ENCODE data around the gene SHROOM1.
A peak's percentile ranks its signal among the peaks of the same experiment; 100 is the strongest.

Gene SHROOM1, protein sequence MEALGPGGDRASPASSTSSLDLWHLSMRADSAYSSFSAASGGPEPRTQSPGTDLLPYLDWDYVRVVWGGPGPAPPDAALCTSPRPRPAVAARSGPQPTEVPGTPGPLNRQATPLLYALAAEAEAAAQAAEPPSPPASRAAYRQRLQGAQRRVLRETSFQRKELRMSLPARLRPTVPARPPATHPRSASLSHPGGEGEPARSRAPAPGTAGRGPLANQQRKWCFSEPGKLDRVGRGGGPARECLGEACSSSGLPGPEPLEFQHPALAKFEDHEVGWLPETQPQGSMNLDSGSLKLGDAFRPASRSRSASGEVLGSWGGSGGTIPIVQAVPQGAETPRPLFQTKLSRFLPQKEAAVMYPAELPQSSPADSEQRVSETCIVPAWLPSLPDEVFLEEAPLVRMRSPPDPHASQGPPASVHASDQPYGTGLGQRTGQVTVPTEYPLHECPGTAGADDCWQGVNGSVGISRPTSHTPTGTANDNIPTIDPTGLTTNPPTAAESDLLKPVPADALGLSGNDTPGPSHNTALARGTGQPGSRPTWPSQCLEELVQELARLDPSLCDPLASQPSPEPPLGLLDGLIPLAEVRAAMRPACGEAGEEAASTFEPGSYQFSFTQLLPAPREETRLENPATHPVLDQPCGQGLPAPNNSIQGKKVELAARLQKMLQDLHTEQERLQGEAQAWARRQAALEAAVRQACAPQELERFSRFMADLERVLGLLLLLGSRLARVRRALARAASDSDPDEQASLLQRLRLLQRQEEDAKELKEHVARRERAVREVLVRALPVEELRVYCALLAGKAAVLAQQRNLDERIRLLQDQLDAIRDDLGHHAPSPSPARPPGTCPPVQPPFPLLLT

DNA sequence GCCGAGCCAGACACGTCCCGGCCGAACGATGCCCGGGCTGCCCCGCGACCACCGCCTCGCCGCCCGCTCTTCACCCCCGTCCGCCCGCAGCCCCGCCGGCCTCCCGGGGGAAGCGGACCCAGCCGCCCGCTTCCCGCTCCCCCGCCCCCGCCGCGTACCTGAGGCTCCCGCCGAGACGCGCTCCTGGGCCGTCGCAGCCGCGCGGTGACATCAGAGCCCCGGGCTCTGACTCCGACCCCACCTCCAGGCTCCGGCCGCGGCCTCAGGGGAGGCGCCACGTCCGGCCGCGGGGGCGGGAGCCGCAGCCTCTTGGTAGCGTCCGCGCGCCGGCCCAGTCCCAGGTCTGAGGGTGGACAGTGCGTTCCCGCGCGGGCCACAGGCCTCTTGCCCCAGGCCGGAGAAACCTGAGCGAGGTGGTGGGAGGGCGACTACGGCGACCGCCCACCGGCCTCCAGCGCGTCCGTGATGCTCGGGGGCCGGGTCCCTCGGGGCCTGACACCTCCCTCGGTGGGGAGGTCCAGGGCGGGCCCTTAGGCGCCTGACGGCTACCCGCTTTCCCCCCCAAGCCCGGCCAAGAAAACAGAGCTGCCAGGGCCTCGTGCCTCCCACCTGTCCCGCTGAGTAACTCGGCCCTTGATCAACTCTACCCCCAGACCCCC, at the start of gene SHROOM1:
SHROOM1 (minus strand) TSS at position 212 of the 659 bp plus-strand sequence. CDS start 4,507 bp downstream, outside the sequence.
- DNase-seq (ENCODE audit: low spot score in 2 of 2) (no peak), ATAC-seq (peak; percentile 63)
- no peaks in the 10 kb centered on the region for H3K36me3 Mint-ChIP-seq
- H3K4me3 Mint-ChIP-seq: peak within 1 kb of the TSS; percentile 77
- peak within 1 kb of the TSS; percentile 72 for H3K27ac Mint-ChIP-seq
- peaks cover 17% of the 10 kb centered on the region for H3K4me1 Mint-ChIP-seq
- no peaks in the 10 kb centered on the region for H3K9me3 Mint-ChIP-seq

DNA sequence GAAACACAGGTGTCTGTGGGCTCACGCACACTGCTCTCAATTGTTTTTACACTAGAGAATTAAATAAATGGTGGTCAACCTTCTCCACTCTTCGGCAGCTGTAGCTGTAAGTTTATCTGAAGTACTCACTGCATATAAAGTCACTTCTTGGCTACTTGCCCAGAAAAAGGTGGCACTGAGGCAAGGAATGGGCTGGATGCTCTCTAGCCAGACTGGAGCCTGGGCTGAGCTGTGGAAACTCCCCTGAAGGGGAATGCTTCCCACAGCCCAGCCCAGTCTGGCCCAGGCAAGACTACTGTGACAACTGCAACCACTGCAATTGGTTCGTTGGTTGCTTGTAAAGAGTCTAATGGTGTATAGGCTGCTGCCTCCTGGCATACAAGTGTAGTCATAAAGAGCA, 47.5 kb upstream of the SHROOM1 start:
- Mint-ChIP-seq H3K27ac (peak overlapping the region; percentile 18), H3K4me3 (no peak overlapping the region)

DNA sequence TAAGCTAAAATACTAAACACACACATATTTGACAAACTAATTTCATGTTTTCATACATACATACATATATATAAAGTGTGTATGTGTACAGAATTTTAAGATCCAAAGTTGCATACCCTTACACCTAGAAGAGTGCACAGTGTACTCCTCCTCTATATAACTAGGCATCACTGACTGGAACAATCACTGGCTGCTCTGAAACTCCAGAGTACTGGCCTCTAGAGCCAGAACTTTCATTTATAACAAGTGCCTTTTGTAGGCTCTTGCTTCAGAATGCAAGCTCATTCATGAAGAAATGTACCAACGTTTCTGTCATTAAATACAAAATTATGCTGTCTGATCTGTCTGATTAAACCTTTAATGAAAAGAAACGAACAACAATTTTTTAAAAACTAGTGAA, 47.0 kb upstream of the SHROOM1 start:
- Mint-ChIP-seq H3K27ac (no peak overlapping the region), H3K4me1 (no peaks in the 10 kb centered on the region), H3K36me3 (peaks cover 67% of the 10 kb centered on the region), H3K9me3 (no peaks in the 10 kb centered on the region), H3K4me3 (no peak overlapping the region)
- ATAC-seq (no peak), DNase-seq (ENCODE audit: low spot score in 2 of 2) (no peak)

More for the DNA sequence above, 47.5 kb upstream of the SHROOM1 start:
- Mint-ChIP-seq H3K36me3 (peaks cover 67% of the 10 kb centered on the region), H3K9me3 (no peaks in the 10 kb centered on the region), H3K4me1 (no peaks in the 10 kb centered on the region)
- ATAC-seq (no peak), DNase-seq (ENCODE audit: low spot score in 2 of 2) (no peak)

DNA sequence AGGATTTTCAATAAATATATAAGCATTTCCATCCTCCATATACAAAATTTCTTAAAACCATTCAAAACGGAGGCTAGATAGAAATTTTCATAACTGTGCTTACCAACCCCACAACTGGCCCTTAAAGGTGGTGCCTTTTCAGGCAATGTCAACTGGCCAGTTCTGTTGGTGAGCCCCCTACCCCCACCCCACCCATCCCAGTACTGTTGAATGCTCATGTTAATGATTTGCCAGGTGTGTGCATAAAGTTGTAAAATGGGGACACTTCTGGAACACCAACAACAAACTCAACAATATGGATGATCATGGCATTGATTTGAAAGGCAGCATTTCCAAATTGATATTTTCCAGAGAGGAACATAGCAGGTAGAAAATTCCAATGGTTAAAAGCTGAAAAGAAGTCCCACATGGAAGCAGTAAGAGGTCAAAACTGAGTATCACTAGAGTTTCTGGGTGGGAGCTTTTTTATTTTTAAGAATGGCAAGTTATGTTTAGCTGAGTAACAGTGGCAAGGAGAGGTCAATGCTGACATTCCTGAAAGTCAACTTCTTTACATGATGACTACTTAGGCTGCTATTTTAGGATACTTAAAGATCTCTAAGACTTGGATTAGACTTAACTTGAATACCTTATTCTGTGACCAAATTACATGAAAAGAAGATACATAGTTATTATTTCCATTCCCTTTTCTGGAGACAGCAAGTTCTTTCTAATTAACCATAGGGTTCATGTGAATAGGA, 45.7 kb upstream of the SHROOM1 start:
- peaks cover 67% of the 10 kb centered on the region for H3K36me3 Mint-ChIP-seq
- H3K4me1 Mint-ChIP-seq: no peaks in the 10 kb centered on the region
- no peaks in the 10 kb centered on the region for H3K9me3 Mint-ChIP-seq
- no peak overlapping the region for H3K27ac Mint-ChIP-seq
- H3K4me3 Mint-ChIP-seq: no peak overlapping the region
- ATAC-seq: no peak
- DNase-seq (ENCODE audit: low spot score in 2 of 2): no peak

DNA sequence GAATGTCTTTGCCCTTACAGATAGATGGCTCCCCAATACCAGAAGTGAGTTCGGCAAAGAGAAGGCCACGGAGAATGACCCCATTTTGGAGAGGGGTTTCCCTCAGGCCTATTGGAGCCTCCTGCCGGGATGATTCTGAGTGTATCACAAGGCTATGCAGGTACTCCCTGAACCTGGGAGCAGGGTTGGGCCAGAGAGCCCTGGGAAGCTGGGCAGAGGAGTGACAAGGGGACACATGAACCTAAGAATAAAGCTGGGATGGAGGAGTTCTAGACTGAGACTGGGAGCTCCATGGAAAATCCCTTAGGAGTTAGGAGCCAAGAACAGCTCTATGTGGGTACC, 43.5 kb upstream of the SHROOM1 start:
- no peak overlapping the region for H3K4me3 Mint-ChIP-seq
- H3K4me1 Mint-ChIP-seq: peaks cover 6% of the 10 kb centered on the region
- H3K9me3 Mint-ChIP-seq: no peaks in the 10 kb centered on the region
- peaks cover 66% of the 10 kb centered on the region for H3K36me3 Mint-ChIP-seq
- no peak for DNase-seq (ENCODE audit: low spot score in 2 of 2)
- no peak for ATAC-seq
- peak overlapping the region; percentile 17 for H3K27ac Mint-ChIP-seq

DNA sequence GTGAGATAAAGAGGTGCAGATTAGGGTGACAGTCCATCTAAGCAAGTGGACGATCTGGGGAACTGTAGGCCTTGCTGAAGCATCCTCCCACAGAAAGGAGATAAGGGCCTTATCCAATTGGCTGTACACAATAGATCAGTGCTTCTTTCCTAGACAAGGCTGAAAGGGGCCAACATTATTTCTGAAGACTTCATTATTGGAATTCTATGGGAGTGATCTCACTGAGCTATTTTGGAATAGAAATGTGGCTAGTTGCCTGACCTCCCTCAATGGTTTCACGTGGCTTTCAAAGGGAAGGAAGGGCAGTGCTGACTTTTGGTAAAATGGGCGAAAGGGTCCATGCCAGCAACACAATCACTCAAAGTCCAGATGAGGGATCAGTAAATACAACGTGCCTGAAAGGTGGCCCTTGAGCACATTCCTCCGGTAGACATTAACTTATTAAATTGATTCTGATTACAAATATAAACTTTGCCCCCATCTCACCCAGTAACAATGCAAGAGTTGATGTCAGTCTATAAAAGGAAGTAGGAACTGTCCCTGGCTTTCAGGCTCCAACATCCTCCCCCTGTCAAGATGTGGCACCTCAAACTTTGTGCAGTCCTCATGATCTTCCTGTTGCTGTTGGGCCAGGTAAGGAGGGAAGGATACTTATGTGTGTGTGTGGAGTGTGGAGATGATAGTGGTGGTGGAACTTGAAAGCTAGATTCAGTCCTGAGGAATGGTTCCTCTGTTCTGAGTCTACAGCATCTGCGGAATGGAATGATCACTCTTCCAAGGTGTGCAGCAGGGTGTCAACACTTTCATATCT, 42.9 kb upstream of the SHROOM1 start, which contains the start of gene LEAP2:
LEAP2 (plus strand) TSS at position 550 of the 811 bp plus-strand sequence; CDS start at position 577, 27 bp downstream.
- no peak for DNase-seq (ENCODE audit: low spot score in 2 of 2)
- Mint-ChIP-seq H3K4me3 (no peak within 1 kb of the TSS), H3K4me1 (peaks cover 6% of the 10 kb centered on the region), H3K36me3 (peaks cover 66% of the 10 kb centered on the region), H3K27ac (peak within 1 kb of the TSS; percentile 55), H3K9me3 (no peaks in the 10 kb centered on the region)
- ATAC-seq: no peak

DNA sequence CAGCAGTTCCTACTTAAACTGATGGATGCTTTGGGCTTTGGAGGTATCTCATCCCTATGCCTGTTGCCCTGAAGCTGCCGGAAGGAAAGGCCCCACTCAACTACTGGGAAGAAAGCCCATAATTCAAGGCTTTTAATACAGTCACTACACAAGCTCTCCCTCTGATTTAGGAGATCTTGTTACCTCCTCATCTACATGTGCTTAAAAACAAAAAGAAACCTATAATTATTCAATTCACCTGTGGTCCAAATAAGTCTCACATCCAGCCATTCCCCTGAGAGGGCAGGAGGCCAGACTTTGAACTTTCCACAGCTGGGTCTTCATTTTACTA, 42.3 kb upstream of the SHROOM1 start:
- Mint-ChIP-seq H3K4me1 (peaks cover 8% of the 10 kb centered on the region), H3K4me3 (no peak overlapping the region), H3K27ac (peak overlapping the region; percentile 55), H3K36me3 (peaks cover 66% of the 10 kb centered on the region), H3K9me3 (no peaks in the 10 kb centered on the region)
- no peak for DNase-seq (ENCODE audit: low spot score in 2 of 2)
- ATAC-seq: no peak

DNA sequence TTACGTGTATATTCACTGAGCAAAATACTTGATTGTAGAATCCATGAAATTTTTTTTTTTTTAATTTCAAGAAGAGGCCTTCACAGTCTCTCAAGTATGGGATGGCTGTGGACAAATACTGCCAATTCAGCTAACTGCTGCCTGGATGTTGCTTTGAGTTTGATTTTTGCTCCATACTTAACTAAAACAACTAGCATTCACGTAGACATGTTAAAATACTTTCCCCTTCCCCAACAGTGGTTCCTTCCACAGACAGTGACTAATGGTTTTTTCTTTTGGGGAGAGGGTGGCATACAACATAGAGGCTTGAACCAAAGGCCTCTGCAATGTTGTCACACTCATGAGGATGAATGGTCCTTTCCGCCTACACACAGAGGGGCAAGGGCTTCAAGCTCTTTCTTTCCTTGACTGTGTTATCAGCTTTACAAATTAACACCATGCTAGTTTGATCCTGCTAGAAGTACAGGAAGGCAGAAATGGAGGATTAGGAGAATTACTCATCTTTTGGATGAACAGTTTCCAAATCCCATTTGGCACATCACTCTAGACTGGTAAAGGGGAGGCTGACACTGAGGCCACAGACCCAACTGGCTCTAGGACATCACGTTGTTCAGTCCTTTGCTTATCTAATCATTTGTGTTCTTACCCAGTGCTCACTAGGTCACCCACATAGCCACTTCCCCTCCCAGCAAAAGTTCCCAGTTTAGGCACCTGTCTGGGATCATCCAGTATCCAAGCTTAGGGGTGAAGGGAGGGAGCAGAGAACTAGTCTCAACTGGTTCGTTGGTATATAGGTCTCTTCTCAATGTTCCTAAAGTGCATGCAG, 41.2 kb upstream of the SHROOM1 start:
- H3K36me3 Mint-ChIP-seq: peaks cover 76% of the 10 kb centered on the region
- H3K27ac Mint-ChIP-seq: peak overlapping the region; percentile 89
- DNase-seq (ENCODE audit: low spot score in 2 of 2) (no peak), ATAC-seq (no peak)
- no peaks in the 10 kb centered on the region for H3K9me3 Mint-ChIP-seq
- H3K4me3 Mint-ChIP-seq: no peak overlapping the region
- peaks cover 15% of the 10 kb centered on the region for H3K4me1 Mint-ChIP-seq

DNA sequence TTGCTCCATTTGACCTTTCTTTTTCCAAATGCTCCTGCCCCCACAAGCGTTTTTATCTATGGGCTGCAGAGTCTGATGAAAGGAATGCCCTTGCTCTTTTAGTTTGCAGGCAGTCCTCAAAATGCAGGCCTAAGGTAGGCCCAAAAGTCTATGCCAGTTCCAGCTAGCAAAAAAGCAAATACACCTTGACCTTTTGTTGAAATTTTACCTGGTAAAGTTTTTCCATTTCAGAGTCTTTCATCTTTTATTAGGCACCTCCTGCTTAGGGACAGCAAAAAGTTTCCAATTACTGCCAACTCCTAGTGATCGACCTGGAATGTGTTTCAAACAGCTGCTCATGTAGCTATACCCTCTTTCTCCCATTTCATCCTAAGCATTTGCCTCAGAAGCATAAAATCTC, 40.4 kb upstream of the SHROOM1 start:
- no peaks in the 10 kb centered on the region for H3K9me3 Mint-ChIP-seq
- H3K4me1 Mint-ChIP-seq: peaks cover 24% of the 10 kb centered on the region
- DNase-seq (ENCODE audit: low spot score in 2 of 2): no peak
- H3K4me3 Mint-ChIP-seq: no peak overlapping the region
- no peak for ATAC-seq
- peaks cover 83% of the 10 kb centered on the region for H3K36me3 Mint-ChIP-seq
- peak overlapping the region; percentile 89 for H3K27ac Mint-ChIP-seq

DNA sequence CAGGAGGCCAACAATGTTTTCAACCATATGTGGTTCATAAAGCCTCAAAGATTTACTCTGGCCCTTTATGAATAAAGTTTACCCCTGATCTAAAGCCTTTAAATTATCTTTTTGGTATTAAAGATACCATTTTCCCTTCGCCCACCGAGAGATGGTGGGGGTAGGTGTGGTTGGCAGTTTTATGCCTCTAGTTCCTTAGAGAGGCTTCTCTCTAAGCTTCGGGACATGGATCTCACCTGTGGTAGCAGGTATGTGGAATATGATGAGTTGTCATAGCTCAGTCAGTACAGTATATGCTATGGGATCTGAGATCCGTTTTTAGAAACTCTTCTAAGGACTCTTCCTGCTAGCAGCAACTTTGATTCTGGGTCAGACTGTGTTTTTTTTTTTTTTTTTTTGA, 38.3 kb upstream of the SHROOM1 start:
- ATAC-seq (no peak), DNase-seq (ENCODE audit: low spot score in 2 of 2) (no peak)
- no peaks in the 10 kb centered on the region for H3K9me3 Mint-ChIP-seq
- H3K27ac Mint-ChIP-seq: peak overlapping the region; percentile 98
- H3K4me1 Mint-ChIP-seq: peaks cover 25% of the 10 kb centered on the region
- no peak overlapping the region for H3K4me3 Mint-ChIP-seq
- peaks cover 75% of the 10 kb centered on the region for H3K36me3 Mint-ChIP-seq

DNA sequence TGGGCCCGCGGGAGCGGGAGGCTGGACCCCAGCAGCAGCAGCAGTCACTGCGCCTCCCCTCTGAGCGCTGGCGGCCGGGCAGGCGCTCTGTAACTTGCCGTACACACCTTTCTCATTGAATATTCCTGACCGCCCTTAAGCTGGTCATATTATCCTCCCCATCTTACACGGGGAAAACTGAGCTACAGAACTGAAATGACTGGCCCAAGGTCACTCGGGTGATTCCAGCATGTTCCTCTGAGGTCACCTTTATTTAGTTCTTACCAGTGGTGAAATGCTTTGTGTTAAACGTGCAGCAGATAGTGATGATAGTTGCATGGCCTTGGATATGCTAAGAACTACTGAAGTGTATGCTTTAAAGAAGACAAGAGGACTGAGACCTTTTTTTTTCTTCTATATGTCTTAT, 36.6 kb upstream of the SHROOM1 start:
- H3K36me3 Mint-ChIP-seq: peaks cover 60% of the 10 kb centered on the region
- ATAC-seq: peak; percentile 39

DNA sequence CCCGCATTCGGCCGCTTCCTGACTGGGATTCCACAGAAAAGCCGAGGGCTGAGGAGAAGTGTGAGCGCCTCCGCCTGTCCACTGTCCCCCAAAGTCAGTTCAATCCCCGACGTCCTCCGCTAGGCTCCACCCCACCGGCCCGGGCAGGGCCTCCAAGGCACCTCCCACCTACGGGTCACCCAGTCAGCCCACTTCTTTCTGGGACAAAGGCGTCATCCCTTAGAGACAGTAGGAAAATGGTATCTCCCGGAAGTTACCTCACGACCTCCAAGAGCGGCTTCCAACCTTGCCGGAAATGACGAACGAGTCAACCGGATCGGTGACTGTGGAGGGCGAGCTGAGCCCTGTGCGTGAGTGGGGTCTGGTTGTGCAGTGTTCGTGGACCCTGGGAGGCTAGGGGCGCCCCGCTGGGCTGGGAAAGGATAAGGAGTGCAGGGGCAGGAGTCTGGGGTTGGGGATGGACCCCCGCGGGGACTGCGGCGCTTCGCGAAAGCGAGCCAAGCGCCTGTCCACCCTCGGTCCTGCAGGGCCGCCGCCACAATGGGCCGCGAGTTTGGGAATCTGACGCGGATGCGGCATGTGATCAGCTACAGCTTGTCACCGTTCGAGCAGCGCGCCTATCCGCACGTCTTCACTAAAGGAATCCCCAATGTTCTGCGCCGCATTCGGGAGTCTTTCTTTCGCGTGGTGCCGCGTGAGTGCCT, 36.0 kb upstream of the SHROOM1 start, which contains the start of the genes GDF9 and UQCRQ:
GDF9 (minus strand) TSS at position 128 of the 704 bp plus-strand sequence. CDS start 1,936 bp downstream, outside the sequence.
UQCRQ (plus strand) TSS at position 301 of the 704 bp plus-strand sequence; CDS start at position 541, 240 bp downstream.
- H3K9me3 Mint-ChIP-seq: no peaks in the 10 kb centered on the region
- ATAC-seq: peak; percentile 98
- H3K36me3 Mint-ChIP-seq: peaks cover 54% of the 10 kb centered on the region
- DNase-seq (ENCODE audit: low spot score in 2 of 2): peak; percentile 75 to 94
- peak within 1 kb of the TSS; percentile 93 for H3K4me3 Mint-ChIP-seq
- peaks cover 25% of the 10 kb centered on the region for H3K4me1 Mint-ChIP-seq
- H3K27ac Mint-ChIP-seq: peak within 1 kb of the TSS; percentile 98

More for the DNA sequence above, 36.6 kb upstream of the SHROOM1 start:
- Mint-ChIP-seq H3K4me3 (peak overlapping the region; percentile 93), H3K9me3 (no peaks in the 10 kb centered on the region), H3K27ac (peak overlapping the region; percentile 98), H3K4me1 (peaks cover 25% of the 10 kb centered on the region)
- DNase-seq (ENCODE audit: low spot score in 2 of 2): no peak
